K562 (cell line): ENCODE measurements around the gene GPX5. TPM values are rescaled to one million over a fixed set of nuclear protein-coding genes. Genes with fewer than 3 reads are reported as not detected.

Experiments
- CHD1 ChIP-seq: fragments of 200-600 bp; sonication (generic); IDR thresholded peaks from one replicate; pipeline ENCODE4 v1.6.1; 2012; ENCODE audit warnings: mild to moderate bottlenecking, moderate library complexity, low read length, inconsistent platforms
- HDAC3 ChIP-seq: fragments of 450-650 bp; IDR thresholded peaks from 2 replicates; pipeline ENCODE4 v1.6.1; 2018; ENCODE audit warnings: borderline replicate concordance, mild to moderate bottlenecking, moderate library complexity; ENCODE audit not compliant: partially characterized antibody
- HNRNPH1 ChIP-seq: fragments of 200-400 bp; formaldehyde crosslinking; optimal IDR thresholded peaks from 2 replicates; pipeline ENCODE3; 2017; ENCODE audit warnings: low read depth, mild to moderate bottlenecking, low read length, moderate library complexity
- ILK ChIP-seq: fragments of 450-650 bp; IDR thresholded peaks from 2 replicates; pipeline ENCODE4 v1.6.1; 2016; ENCODE audit warnings: missing genetic modification characterization, low read depth, mild to moderate bottlenecking, missing compliant biosample characterization, moderate library complexity, borderline replicate concordance
- KAT8 ChIP-seq: fragments of 450-650 bp; IDR thresholded peaks from 2 replicates; pipeline ENCODE4 v1.6.1; 2016; ENCODE audit warnings: low read depth, mild to moderate bottlenecking
- LARP7 ChIP-seq: fragments of 450-650 bp; IDR thresholded peaks from 2 replicates; pipeline ENCODE4 v1.6.1; 2016
- MAZ ChIP-seq, 2 experiments: fragments of 450-650 bp in 1 of 2; sonication (generic) in 1 of 2; formaldehyde crosslinking; IDR thresholded peaks in 1 of 2; conservative IDR thresholded peaks in 1 of 2; 2 replicates each; pipeline versions ENCODE4 v1.4.0 to v1.5.0; 2020; ENCODE audit warnings: mild to moderate bottlenecking in 1 of 2, missing genetic modification reagents in 1 of 2
- NELFE ChIP-seq: IDR thresholded peaks from 2 replicates; pipeline ENCODE4 v1.6.1; 2011; ENCODE audit warnings: mild to moderate bottlenecking; ENCODE audit not compliant: insufficient read depth, insufficient read length
- STAT6 ChIP-seq: sonication (generic); formaldehyde crosslinking; IDR thresholded peaks from 2 replicates; pipeline ENCODE4 v1.8.1; 2023; ENCODE audit warnings: mild to moderate bottlenecking, missing genetic modification reagents
- ZBTB49 ChIP-seq: sonication (generic); formaldehyde crosslinking; IDR thresholded peaks from 2 replicates; pipeline ENCODE4 v1.8.0; 2022; ENCODE audit warnings: missing genetic modification reagents, mild to moderate bottlenecking, borderline replicate concordance
- ZFPM2 ChIP-seq: fragments of 250-450 bp; sonication (Bioruptor Pico); IDR thresholded peaks from 2 replicates; pipeline ENCODE4 v1.5.1; 2022; ENCODE audit warnings: mild to moderate bottlenecking
- ZNF280A ChIP-seq: fragments of 450-650 bp; IDR thresholded peaks from 2 replicates; pipeline ENCODE4 v1.6.1; 2018; ENCODE audit warnings: mild to moderate bottlenecking, low read depth; ENCODE audit not compliant: partially characterized antibody
- ZNF695 ChIP-seq: fragments of 450-650 bp; formaldehyde crosslinking; IDR thresholded peaks from 2 replicates; pipeline ENCODE4 v1.4.0; 2020; ENCODE audit warnings: mild to moderate bottlenecking, moderate library complexity
- polyA plus RNA-seq, 8 experiments: library from polyadenylated mRNA; depleted of rRNA in 4 of 8; stranded (reverse) in 5 of 8; unstranded in 3 of 8; fragments of >200 nt; fragmentation: Nextera tagmentation in 2 of 8; fragmentation: Illumina TruSeq in 1 of 8; extraction: Ambion mirVana in 2 of 8; extraction: Trizol in 1 of 8; gene quantifications; 2 replicates each; pipeline versions ENCODE4 v1.2.1 to v1.2.3, GENCODE V29; 2011 to 2014; ENCODE audit warnings: inconsistent platforms in 1 of 8, missing spikeins in 1 of 8
- total RNA-seq, 7 experiments: library from RNA; depleted of rRNA in 6 of 7; stranded (reverse); fragments of >200 nt in 6 of 7; fragmentation: Illumina TruSeq in 2 of 7; extraction: Trizol in 2 of 7; gene quantifications; 2 replicates each; pipeline versions ENCODE4 v1.2.1 to v1.2.3, GENCODE V29; 2011 to 2021; ENCODE audit warnings: low replicate concordance in 1 of 7
- TF ChIP-seq, protein P1 (sequence below): fragments of 250-450 bp; sonication (Bioruptor Pico); IDR thresholded peaks from 2 replicates; pipeline ENCODE4 v1.4.0; 2020
- TF ChIP-seq, protein P2 (sequence below): fragments of 450-650 bp; formaldehyde crosslinking; IDR thresholded peaks from 2 replicates; pipeline ENCODE4 v1.4.0; 2020; ENCODE audit warnings: mild to moderate bottlenecking, moderate library complexity

Gene GPX5
- total and polyA plus RNA-seq, 9 of the 15 experiments (the other 6 are each of a cell fraction or from before 2014, with no cell fraction given), result 0.07 to 0.18 (median 0.15) TPM; not detected in 6

DNA sequence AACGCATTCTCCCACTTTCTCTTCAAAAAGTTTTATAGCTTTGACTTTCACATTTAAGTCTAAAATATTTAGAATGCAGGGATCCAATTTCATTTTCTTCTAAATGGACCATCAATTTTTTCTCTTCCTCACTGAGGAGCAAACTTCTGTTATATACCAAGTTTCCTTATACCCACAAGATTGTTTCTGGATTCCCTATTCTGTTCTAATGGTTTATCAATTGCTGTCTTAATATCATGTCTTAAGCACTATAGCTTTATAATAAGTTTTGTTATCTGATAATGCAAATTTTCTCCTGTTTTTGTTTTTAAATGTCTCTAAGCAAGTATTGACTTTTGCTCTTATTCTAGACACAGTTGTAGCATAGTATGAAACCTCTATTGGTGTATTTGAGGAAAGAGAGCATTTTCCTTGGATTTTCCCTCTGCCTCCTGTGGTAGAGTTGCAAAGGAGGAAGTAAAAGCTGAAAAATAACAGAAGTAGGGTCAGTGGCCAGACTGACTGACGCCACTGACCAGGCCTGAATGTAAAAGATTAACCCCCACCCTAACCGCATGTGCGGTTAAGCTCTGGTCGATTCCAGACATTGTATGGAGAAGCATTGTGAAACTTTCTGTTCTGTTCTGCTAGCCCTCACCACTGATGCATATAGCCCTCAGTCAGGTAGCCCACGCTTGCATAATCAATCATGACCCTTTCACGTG is 40.3 kb downstream of the GPX5 start (continued):
- TF ChIP-seq, protein P1, sequence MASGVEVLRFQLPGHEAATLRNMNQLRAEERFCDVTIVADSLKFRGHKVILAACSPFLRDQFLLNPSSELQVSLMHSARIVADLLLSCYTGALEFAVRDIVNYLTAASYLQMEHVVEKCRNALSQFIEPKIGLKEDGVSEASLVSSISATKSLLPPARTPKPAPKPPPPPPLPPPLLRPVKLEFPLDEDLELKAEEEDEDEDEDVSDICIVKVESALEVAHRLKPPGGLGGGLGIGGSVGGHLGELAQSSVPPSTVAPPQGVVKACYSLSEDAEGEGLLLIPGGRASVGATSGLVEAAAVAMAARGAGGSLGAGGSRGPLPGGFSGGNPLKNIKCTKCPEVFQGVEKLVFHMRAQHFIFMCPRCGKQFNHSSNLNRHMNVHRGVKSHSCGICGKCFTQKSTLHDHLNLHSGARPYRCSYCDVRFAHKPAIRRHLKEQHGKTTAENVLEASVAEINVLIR (CRISPR knock-in tag), result peak; percentile 77
- TF ChIP-seq CHD1 (no peak), MAZ (CRISPR knock-in tag; conservative IDR thresholded peaks at IDR 0.05 in 1 of 2, IDR thresholded peaks at IDR 0.05 in 1 of 2) (peak; percentile 21 to 67; a peak in 2 of 4 replicates), ZBTB49 (CRISPR knock-in tag) (no peak), ZNF280A (no peak), KAT8 (no peak), LARP7 (no peak), NELFE (no peak), ILK (tag) (no peak), HDAC3 (peak; percentile 71), ZFPM2 (CRISPR knock-in tag) (no peak), ZNF695 (CRISPR knock-in tag) (no peak), HNRNPH1 (no peak), STAT6 (CRISPR knock-in tag) (no peak)
- TF ChIP-seq, protein P2, sequence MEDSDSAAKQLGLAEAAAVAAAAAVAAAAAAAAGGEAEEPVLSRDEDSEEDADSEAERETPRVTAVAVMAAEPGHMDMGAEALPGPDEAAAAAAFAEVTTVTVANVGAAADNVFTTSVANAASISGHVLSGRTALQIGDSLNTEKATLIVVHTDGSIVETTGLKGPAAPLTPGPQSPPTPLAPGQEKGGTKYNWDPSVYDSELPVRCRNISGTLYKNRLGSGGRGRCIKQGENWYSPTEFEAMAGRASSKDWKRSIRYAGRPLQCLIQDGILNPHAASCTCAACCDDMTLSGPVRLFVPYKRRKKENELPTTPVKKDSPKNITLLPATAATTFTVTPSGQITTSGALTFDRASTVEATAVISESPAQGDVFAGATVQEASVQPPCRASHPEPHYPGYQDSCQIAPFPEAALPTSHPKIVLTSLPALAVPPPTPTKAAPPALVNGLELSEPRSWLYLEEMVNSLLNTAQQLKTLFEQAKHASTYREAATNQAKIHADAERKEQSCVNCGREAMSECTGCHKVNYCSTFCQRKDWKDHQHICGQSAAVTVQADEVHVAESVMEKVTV (CRISPR knock-in tag), result no peak
